Erythroblast (primary cell): ENCODE measurements around the gene KCNC3.

Experiments used
- GATA1 ChIP-seq: IDR thresholded peaks from 2 replicates; pipeline ENCODE4 v1.6.1; 2011; ENCODE audit warnings: low read depth, mild to moderate bottlenecking, control low read depth, low read length, moderate library complexity
- POLR2A ChIP-seq: IDR thresholded peaks from 2 replicates; pipeline ENCODE4 v1.6.1; 2011; ENCODE audit warnings: mild to moderate bottlenecking, low read length

GRCh38 chr19:50292216-50292827 is 36.9 kb downstream of the KCNC3 start:
- TF ChIP-seq POLR2A, result no peak
- no peak for TF ChIP-seq GATA1
